Omental fat pad (tissue), 4 donors: ENCODE data around the gene PLOD3. TPM values are rescaled to one million over a fixed set of nuclear protein-coding genes. Genes with fewer than 3 reads are reported as not detected.

Experiments used
- ATAC-seq: fragments of 150-250 bp; one replicate; pipeline ENCODE4 v1.9.1; 2016; ENCODE audit warnings: mild to moderate bottlenecking, moderate library complexity; ENCODE audit not compliant: low FRiP score
- DNase-seq: peaks from one replicate; pipeline ENCODE4 v3.0.0-alpha.2; 2019; ENCODE audit warnings: low spot score
- total RNA-seq, 4 donors: library from RNA; depleted of rRNA; stranded (reverse); fragments of >200 nt; gene quantifications; one replicate each; pipeline ENCODE4 v1.1.0, GENCODE V29; 2016
- TF ChIP-seq, protein P1 (sequence below), 3 donors: fragments of 450-650 bp; IDR thresholded peaks; one replicate each; pipeline ENCODE4 v1.5.1; 2016 to 2017; ENCODE audit warnings: antibody characterized with exemption in 3 of 3, mild to moderate bottlenecking in 3 of 3, moderate library complexity in 2 of 3

PLOD3 gene
- total RNA-seq, 4 donors from 2014 or later = 41.1 to 68.5 (median 51.6) TPM

DNA sequence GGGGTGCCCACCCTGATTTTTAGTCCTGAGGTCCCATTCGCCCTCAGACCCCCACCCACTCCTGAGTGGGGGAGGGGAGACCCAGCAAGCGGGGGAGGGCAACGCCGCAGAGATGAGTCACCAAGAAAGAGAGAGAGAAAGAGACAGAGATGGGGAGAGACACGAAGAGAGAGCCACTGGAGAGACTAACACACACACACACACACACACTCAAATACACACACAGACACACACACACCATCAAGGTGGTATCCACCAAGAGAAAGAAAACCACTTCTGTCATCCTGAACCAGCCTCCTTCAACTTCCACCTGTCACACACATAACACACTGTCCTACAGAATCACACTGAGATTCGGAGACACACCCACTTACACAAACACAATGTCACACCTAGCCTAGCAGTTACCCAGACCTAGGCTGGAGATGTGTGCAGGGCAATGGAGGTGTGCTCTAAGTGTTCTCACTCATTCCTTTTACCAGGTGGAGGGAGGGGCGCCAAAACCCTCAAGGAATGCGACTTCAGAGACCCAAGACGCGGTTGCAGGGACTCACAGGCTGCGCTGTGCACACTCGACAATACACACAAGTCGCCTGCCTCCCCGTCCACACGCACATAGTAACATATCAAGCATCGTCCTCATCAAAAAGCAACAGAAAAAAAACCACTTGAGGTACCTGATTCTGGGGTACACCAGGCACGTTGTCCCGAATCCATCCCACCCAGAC lies 48.1 kb downstream of the PLOD3 start:
- no peak for ATAC-seq
- TF ChIP-seq, protein P1, sequence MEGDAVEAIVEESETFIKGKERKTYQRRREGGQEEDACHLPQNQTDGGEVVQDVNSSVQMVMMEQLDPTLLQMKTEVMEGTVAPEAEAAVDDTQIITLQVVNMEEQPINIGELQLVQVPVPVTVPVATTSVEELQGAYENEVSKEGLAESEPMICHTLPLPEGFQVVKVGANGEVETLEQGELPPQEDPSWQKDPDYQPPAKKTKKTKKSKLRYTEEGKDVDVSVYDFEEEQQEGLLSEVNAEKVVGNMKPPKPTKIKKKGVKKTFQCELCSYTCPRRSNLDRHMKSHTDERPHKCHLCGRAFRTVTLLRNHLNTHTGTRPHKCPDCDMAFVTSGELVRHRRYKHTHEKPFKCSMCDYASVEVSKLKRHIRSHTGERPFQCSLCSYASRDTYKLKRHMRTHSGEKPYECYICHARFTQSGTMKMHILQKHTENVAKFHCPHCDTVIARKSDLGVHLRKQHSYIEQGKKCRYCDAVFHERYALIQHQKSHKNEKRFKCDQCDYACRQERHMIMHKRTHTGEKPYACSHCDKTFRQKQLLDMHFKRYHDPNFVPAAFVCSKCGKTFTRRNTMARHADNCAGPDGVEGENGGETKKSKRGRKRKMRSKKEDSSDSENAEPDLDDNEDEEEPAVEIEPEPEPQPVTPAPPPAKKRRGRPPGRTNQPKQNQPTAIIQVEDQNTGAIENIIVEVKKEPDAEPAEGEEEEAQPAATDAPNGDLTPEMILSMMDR (IDR thresholded peaks at IDR 0.05) = no peak
- DNase-seq = no peak

DNA sequence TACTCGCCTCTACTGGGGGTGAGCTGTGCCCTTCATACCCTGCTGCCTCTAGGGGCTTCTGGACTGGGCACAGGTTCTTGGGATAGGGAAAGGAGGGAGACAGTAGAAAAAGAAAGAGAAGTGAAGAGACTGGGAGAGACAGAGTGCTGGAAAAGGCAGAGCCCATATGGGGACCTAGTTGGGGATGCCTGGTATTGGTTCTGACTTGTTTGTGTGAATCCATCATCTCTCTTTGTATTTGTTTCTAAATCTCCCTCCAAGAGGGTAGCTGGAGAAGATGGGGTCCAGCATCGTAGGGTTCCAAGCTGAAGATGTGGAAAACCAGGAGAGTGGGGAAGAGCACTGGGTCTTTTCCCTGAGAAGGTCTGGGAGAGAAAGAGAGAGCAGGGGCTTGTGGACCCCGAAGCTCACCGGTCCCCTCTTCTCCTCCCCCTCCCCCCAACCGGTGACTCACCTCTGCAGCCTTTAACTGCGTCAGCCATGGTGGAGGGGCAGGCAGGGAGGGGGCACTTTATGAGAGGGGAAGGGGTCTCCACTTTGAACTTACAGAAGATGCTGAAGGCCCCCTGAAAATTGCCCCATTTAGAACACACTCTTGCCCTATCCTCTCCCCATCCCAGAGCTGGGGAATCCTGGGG lies 48.9 kb downstream of the PLOD3 start:
- TF ChIP-seq, protein P1 (IDR thresholded peaks at IDR 0.05) = no peak
- no peak for DNase-seq
- ATAC-seq = no peak

DNA sequence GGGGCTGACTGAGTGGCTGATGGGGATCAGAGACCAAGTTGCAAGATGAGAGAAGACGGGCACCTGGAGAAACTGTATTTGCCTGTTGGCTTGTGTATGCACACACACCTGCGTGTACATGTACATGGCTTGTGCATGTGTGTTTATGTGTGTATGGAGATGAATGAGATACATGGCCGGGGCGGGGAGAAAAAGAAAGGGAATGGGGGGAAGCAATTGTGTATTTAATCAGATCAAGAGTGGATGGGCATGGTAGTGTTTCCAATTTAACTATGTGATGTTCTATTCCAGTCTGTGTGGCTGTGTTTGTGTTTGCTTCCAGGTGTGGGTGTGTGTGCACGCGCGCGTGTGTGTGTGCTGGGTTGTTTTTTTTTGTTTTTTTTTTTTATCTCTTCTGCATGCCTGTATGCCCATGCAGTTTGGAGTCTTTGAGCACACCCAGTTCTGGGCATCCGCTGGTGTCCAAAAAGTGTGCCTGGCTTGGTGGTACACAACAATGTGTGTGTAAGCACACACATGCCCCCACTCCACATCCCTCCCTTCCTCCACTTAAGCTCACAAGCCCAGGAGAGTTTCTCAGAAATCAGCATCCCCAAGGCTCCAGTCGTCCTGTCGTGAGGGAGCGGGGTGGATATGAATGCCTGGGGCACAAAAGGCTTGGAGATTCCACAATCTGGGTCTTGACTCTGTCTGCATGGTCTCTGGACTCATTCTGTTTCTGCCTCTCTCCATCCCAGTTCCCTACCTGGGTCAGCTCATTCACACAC lies 49.6 kb downstream of the PLOD3 start:
- ATAC-seq = no peak
- DNase-seq = no peak
- TF ChIP-seq, protein P1 (IDR thresholded peaks at IDR 0.05) = no peak

DNA sequence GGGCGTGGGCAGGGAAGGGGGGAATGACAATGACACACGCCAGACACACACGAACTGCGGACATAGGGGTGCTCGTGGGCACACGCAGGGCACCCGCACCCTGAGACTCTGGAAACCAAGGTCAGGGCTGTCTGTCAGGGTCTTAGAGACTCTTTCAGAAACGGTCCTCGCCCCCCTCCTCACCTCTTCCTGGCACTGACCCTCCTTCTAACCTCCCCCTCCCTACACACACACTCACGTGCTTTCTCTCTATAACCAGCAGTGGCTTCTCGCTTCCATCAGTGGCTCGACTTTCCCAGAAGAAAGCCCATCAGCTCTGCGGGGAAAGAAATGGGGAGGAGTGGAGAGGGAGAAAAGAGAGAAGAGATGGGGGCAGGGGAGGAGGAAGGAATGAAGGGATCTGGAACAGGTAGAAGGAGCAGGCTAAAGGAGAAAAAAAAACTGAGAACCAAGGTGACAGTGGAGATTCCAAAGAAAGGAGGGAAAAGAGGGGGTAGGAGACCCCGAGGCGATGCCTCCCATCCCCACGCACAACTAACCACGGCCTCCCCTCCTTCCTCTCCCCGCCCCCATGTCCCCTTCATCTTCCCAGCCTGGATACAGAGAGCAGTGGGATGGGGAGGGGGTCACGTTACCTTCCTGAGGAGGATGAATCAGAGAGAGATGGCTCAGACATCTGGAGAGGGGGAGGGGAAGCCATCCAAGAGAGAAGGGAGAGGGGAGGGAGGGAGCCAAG lies 50.3 kb downstream of the PLOD3 start:
- DNase-seq (no peak), ATAC-seq (no peak)
- TF ChIP-seq, protein P1 (IDR thresholded peaks at IDR 0.05) = no peak

DNA sequence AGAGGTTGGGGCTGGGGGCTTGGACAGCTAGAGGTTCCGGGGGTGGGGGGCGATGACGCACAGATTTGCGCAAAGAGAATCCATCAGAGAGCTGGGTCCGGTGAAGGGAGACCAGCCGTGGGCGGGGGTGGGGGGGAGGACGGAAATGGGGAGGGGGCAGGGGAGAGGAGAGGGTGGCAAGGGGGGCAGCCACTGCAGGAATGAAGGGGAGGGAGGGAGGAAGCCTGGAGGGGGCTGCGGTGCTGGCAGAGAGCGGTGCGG lies 50.8 kb downstream of the PLOD3 start:
- ATAC-seq (no peak), DNase-seq (no peak)

DNA sequence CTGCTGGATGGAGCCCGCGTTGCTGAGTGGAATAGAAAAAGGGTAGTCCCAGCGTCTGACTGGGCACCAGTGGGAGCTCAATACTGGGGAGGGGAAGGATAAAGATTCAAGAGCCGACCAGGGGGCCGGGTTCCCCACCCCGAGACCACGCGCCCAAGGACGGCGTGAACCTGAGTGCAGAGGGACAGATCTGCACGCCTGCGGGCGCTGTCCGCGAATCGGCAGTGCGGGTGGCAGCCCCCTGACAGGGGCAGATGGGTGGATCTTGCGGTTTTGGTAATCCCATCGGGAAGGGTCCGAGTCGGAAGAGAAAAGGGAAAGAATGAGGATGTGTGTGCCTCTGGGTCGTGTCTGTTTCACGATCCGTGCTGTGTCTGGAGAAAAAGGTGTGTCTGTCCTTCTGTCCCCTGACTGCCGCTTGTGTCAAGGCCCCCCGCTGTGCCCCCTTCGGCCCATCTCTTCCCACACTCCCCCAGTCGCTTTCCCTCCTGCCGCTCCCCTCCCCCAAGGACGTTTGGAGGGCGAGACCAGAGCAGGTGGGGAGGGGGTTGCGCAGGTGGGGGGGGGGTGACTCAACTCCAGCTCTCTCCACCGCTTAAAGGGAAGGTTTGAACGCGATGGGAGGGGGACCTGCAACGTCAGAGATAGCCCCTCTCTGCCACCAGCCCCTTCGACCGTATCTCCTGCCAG lies 51.3 kb downstream of the PLOD3 start:
- TF ChIP-seq, protein P1 (IDR thresholded peaks at IDR 0.05) = no peak

More for the DNA sequence above, 50.8 kb downstream of the PLOD3 start:
- TF ChIP-seq, protein P1 (IDR thresholded peaks at IDR 0.05) = no peak

More for the DNA sequence above, 51.3 kb downstream of the PLOD3 start:
- DNase-seq (no peak), ATAC-seq (no peak)
